Loucy (cell line): ENCODE results near the gene CCDC141.

ENCODE experiments used
- EZH2phosphoT487 ChIP-seq: fragments of 200-600 bp; IDR thresholded peaks from 2 replicates; pipeline ENCODE4 v1.6.1; 2018; ENCODE audit warnings: antibody characterized with exemption, mild to moderate bottlenecking, moderate library complexity, borderline replicate concordance
- TF ChIP-seq, protein P1 (sequence below): fragments of 200-600 bp; sonication (generic); conservative IDR thresholded peaks from 2 replicates; pipeline ENCODE4 v1.5.1; 2014; ENCODE audit warnings: mild to moderate bottlenecking, antibody characterized with exemption, low read length

DNA sequence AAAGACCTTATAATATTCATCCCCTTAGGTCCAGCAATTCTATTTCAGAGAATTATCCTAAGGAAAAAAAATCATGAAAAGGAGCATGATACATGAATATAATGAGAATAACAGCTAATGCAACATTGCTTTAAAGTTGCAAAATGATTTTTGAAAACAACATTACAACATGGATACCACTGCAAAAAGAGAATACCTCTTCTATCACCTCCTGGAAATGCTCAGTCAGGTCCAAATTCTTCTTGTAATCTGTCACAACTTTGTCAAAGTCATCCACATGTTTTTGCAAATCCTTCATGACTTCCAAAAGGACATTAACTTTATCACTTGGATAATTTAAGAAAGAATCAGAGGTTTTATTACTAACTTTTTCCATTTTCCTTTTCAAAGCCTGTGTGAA is 194.8 kb downstream of the CCDC141 start:
- TF ChIP-seq, protein P1, sequence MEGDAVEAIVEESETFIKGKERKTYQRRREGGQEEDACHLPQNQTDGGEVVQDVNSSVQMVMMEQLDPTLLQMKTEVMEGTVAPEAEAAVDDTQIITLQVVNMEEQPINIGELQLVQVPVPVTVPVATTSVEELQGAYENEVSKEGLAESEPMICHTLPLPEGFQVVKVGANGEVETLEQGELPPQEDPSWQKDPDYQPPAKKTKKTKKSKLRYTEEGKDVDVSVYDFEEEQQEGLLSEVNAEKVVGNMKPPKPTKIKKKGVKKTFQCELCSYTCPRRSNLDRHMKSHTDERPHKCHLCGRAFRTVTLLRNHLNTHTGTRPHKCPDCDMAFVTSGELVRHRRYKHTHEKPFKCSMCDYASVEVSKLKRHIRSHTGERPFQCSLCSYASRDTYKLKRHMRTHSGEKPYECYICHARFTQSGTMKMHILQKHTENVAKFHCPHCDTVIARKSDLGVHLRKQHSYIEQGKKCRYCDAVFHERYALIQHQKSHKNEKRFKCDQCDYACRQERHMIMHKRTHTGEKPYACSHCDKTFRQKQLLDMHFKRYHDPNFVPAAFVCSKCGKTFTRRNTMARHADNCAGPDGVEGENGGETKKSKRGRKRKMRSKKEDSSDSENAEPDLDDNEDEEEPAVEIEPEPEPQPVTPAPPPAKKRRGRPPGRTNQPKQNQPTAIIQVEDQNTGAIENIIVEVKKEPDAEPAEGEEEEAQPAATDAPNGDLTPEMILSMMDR, result no peak
- TF ChIP-seq EZH2phosphoT487, result no peak
